GM21619 (cell line): ENCODE measurements around the gene GRIK4.

Source experiments
- ATAC-seq: cut with Tn5 transposase; IDR thresholded peaks from one replicate; pipeline ENCODE4 v1.9.1; 2021; ENCODE audit not compliant: unreplicated experiment

The GRIK4 gene

GRCh38 chr11:120867988-120868387, 356.4 kb downstream of the GRIK4 start:
- ATAC-seq = no peak

- ATAC-seq = peak; percentile 28
These were observed 357.5 kb downstream of the GRIK4 start for GRCh38 chr11:120869097-120869496.

GRCh38 chr11:120869516-120870011, 358.0 kb downstream of the GRIK4 start:
- peak; percentile 78 for ATAC-seq

DNA sequence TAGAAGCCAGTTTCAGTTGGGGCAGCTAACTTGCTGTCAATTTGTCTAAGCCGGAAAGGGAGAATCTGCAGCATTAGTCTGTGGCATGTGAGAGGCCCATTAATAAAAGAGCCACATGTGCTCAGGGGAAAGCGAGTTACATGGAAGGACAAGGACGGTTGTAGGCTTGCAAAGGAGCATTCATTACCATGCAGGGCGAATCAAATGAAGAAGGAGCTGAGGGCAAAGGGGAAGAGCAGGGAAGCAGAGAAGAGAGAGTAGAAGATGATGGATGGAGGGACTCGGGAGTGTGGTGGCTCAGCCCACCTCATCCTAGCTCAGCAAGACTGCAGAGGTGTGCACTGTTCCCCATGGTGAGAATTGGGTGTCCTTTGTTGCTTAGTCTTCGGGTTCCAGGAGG, 359.6 kb downstream of the GRIK4 start:
- no peak for ATAC-seq

GRCh38 chr11:120871924-120872323, 360.4 kb downstream of the GRIK4 start:
- ATAC-seq = no peak

DNA sequence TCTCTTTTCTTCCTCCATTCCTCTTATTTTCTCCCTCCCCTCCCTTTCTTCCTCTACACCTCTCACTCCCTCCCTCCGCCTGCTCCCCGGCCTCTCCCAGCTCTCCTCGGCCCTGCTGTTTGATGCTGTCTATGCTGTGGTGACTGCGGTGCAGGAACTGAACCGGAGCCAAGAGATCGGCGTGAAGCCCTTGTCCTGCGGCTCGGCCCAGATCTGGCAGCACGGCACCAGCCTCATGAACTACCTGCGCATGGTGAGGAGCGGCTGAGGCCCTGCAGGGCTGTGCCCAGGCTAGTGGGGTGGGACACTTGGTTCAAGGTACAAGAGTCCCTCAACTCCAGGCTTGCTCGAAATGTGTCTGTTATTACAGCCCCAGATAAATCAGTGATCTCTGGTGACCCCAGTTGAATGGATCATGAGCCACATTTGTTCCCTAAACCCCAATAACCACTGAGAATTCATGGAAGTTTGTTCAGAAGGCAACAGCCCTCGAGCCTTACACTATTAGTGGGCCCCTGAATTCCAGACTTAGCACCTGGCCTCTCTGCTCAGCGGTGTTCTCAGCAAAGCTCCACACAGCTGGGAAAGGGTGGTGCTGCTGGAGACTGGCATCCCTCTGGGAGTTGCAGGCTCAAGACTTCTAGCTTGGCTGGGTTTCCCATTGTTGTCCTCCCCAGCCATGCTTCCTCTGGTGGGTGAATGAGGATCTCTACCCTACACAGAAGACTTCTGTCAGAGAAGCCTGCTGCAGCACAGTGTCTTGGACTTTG, 362.6 kb downstream of the GRIK4 start:
- ATAC-seq = no peak

GRCh38 chr11:120875986-120876385, 364.4 kb downstream of the GRIK4 start:
- no peak for ATAC-seq

GRCh38 chr11:120877746-120878365, 366.3 kb downstream of the GRIK4 start:
- ATAC-seq = no peak

GRCh38 chr11:120878781-120879180, 367.2 kb downstream of the GRIK4 start:
- no peak for ATAC-seq

DNA sequence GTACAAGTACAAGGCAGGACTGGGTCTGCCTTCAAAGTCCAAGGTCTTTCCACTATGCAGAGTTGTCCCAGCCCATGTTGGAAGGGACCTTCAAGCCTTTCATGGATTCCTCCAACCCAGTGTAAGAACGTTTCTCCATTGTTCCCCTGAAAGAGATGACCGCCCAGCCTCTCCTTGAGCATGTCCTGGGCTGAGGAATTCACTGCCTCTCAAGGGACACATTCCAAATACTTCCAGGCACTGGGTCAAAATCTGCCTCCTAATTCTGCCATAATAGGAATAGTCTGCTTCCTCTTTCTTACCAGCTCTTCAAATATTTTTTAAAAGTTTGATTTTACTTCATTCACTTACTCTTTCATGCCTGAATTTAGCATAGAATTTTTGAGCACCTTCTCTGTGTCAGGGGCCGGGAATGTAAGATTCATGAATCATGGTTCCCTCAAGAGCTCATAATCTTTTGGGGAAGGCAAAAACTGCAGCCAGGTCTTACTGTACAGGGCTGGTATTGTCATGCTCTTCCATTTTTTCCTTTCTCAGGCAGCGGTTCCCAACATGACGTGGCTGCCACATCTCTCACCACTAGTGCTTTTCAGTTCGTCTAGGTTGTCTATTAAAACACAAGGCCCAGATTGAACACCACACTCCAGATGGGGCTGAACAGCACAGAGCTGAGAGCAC, 369.1 kb downstream of the GRIK4 start:
- no peak for ATAC-seq

DNA sequence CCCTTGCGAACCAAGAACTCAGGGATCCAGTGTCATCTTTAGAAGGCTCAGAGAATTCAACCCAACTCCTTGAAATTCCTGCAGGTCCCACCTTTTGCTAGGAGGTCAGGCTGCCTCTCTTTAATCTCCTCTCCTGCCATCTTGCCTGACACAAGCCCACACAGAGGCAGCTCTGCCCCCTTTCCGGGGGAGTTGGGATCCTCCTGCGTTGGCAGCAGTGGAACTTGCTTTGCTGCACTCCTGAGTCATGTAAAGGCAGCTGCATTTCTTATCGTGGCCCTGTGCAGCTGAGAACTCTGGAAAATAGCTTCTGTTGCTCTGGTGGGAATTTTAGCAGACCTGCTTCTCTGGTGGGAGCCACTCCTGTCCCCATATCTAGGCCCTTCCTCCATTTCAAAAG, 370.0 kb downstream of the GRIK4 start:
- ATAC-seq = no peak

DNA sequence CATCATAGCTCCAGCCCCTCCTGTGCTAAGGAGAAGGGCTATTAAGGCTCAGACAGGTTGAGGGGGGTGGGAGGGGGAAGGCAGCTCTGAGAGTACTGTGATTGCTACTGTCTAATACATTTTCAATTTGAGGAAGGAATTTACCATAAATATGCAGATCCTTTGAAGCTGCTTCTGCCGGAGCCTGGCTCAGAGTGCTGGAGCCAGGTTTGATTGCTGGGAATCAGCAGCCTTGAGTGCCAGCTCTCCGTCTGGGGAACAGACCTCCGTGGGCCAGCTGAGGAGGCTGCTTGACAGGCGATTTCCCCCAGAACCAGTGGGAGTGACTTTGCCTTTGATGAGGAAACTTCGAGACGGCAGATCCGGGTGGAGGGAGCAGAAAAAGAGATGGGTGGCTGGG, 370.6 kb downstream of the GRIK4 start:
- ATAC-seq = no peak

- no peak for ATAC-seq
These were observed 372.0 kb downstream of the GRIK4 start for GRCh38 chr11:120883404-120884080.

GRCh38 chr11:120884154-120885020, 372.8 kb downstream of the GRIK4 start:
- no peak for ATAC-seq

DNA sequence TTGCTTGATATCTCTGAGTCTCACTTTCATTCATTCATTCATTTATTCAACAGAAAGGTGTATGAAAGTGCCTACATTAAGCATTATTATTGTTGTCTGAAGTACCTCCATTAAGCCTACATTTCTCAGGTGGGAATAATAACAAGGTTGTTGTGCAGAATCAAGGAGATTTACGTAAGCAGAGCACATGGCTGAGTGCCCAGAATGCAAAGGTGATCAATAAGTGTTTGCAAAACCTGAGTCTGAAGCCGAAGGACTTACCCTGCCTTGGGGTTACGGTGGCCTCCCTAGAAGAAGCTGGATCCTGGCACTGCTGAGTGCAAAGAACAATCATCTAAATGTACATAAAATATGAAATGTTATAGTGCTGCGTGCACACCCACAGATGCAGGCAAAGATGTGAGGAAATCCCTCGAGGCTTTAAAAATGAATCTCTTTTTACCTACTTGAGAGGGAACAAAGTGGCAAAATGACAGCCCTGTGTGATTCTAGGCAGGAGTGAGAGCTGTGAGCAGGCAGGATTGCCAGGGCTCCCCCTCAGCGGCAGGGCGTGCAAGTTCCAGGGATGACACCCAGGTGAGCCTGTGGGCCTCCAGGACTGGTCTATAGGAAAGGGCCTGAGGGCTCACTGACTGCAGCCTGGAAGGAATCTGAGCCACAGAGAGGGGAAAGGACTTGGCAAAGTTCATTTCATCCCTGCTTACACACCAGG, 379.2 kb downstream of the GRIK4 start:
- ATAC-seq = no peak

DNA sequence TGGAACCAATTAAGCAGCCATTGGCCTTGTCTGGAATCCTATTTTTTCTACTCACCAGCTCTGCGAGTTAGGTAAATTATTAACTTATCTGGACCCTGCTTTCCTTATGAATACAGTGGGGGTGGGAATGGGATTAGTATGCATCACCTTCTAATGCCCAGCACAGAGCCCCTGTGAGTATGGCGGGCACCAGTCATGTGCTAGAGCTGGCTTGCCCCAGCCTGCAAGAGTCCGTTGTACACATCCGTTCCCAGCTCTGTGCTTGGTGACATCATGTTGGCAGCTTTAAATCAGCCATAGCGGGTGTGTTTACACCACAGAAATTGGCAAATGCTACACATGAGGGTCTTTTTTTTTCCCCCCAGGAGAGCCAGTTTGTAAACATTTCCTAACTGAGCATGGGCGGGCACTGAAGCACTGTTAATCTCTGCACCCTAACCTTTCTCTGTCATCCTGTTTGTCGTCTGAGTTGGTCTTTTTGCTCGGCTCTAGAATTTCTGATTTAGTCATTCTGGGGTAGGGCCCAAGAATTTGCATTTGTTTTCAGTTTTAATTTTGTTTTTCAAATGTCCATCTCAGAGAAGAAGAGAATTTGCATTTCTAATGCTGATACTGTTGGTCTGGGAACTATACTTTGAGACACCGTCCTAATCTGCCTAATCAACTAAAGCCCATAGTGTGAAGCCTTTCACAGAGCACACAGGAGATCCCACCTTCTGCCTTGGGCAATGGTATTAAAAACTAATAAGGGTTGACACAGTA, 382.1 kb downstream of the GRIK4 start:
- peak; percentile 85 for ATAC-seq

- ATAC-seq = no peak
These were observed 382.8 kb downstream of the GRIK4 start for GRCh38 chr11:120894202-120894985.

DNA sequence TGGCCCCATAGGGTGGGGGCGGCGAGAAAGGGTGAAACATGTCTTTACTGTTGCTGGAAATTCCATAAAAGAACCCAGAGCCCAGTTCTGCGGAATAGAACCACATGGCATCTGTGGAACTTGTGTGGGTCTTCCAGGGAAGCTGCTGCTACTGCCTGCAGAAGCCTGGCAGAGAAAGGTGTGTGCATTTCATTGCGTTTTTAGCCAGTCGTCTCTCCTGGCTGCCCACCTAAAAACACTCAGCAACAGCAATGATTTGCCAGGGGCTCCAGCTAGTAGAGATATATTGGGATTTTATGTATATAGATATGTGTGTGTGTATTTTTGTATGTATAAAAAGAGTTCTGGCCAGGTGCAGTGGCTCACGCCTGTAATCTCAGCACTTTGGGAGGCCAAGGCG, 385.1 kb downstream of the GRIK4 start:
- ATAC-seq = no peak
